ENCODE measurements around the gene ADAMTS5. TPM values are rescaled to one million over a fixed set of nuclear protein-coding genes. Genes with fewer than 3 reads are reported as not detected.

The ADAMTS5 gene
- total RNA-seq, 4 donors from 2014 or later = 4.4 to 19.0 (median 14.0) TPM

DNA sequence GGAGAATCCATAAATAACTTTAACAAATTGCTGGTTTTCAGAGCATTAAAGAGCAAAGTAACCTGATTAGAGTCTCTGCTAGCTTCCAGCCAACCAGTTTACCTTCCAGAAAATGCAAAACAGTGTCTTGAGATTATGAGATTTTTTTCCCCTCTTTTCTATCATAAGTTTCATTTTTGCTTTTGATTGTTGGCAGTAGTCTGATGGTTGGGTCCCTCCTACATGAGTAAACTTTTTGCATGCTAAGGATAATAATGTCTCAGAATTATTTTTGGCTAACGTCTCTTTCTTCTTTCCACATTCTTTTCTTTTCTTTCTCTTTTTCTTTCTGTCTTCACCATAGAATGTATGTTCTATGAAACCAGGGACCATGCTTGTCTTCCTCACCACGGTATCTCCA is 6.3 kb upstream of the ADAMTS5 start:
- Histone ChIP-seq H3K27ac (no peak overlapping the region), H3K4me3 (no peak overlapping the region), H3K27me3 (no peaks in the 10 kb centered on the region), H3K36me3 (no peaks in the 10 kb centered on the region), H3K4me1 (no peaks in the 10 kb centered on the region), H3K9me3 (no peaks in the 10 kb centered on the region)
- DNase-seq = no peak
- TF ChIP-seq POLR2A (IDR thresholded peaks at IDR 0.05) = no peak
- TF ChIP-seq, protein P1, sequence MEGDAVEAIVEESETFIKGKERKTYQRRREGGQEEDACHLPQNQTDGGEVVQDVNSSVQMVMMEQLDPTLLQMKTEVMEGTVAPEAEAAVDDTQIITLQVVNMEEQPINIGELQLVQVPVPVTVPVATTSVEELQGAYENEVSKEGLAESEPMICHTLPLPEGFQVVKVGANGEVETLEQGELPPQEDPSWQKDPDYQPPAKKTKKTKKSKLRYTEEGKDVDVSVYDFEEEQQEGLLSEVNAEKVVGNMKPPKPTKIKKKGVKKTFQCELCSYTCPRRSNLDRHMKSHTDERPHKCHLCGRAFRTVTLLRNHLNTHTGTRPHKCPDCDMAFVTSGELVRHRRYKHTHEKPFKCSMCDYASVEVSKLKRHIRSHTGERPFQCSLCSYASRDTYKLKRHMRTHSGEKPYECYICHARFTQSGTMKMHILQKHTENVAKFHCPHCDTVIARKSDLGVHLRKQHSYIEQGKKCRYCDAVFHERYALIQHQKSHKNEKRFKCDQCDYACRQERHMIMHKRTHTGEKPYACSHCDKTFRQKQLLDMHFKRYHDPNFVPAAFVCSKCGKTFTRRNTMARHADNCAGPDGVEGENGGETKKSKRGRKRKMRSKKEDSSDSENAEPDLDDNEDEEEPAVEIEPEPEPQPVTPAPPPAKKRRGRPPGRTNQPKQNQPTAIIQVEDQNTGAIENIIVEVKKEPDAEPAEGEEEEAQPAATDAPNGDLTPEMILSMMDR (IDR thresholded peaks at IDR 0.05) = no peak

DNA sequence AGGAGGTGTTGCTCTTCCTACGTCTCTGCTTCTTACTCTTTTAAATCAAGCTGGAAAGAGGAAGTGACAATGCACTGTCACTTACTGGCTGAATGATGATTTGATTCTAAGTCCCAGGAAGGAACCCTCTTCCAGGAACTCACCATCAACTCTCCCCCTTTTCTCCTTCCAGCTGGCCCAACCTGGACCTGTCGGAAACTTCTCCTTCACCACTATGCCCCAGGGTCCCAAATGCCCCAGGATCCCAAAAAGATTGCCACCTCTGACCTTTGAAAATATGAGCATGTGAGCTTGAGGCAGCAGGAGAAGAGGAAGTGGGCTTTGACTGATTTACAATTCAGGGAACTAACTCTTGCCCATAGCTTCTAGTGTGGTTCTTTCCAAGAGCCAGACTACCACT is 5.3 kb upstream of the ADAMTS5 start:
- Histone ChIP-seq H3K9me3 (no peaks in the 10 kb centered on the region), H3K4me1 (no peaks in the 10 kb centered on the region), H3K4me3 (no peak overlapping the region), H3K27me3 (no peaks in the 10 kb centered on the region), H3K27ac (no peak overlapping the region), H3K36me3 (no peaks in the 10 kb centered on the region)
- DNase-seq = no peak
- TF ChIP-seq POLR2A (IDR thresholded peaks at IDR 0.05) = no peak
- TF ChIP-seq, protein P1 (IDR thresholded peaks at IDR 0.05) = no peak

DNA sequence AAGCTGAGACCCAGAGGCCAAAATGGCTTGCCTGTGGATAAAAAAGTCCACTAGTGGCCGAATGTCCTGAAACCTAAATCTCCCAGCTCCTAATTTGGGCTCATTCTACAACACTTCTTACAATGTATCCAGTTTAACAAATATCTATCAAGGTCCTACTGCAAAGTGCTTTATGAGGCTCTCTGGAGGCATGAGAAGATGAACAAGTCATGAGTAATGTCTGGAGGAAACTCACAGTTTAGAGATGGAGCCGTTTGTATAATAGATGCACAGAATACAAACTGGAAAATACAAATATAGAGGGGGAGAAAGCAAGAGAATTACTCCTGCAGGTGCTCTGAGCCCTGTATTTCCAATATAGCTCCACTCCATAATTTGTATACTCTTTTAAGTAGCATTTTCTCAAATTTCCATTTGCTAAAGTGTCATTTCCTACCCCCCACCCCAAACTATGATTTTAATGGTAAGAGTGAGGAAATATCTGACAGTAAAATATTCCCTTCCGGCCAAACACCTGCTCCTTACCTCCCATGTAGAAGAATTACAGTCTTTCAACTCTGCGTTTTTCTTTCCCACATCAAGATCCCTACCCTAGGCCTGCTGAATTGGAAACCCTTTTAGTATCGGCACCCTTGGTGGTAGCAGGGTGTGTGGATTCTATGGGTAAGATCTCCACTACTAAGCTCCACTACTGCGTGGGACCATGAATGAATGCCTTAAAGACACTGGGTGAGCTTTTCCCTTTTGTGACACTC is 3.3 kb upstream of the ADAMTS5 start:
- no peaks in the 10 kb centered on the region for H3K9me3 ChIP-seq
- H3K36me3 ChIP-seq = no peaks in the 10 kb centered on the region
- no peaks in the 10 kb centered on the region for H3K27me3 ChIP-seq
- H3K4me3 ChIP-seq = no peak overlapping the region
- no peaks in the 10 kb centered on the region for H3K4me1 ChIP-seq
- H3K27ac ChIP-seq = no peak overlapping the region
- TF ChIP-seq, protein P1 (IDR thresholded peaks at IDR 0.05) = no peak
- TF ChIP-seq POLR2A (IDR thresholded peaks at IDR 0.05) = no peak
- DNase-seq = no peak

DNA sequence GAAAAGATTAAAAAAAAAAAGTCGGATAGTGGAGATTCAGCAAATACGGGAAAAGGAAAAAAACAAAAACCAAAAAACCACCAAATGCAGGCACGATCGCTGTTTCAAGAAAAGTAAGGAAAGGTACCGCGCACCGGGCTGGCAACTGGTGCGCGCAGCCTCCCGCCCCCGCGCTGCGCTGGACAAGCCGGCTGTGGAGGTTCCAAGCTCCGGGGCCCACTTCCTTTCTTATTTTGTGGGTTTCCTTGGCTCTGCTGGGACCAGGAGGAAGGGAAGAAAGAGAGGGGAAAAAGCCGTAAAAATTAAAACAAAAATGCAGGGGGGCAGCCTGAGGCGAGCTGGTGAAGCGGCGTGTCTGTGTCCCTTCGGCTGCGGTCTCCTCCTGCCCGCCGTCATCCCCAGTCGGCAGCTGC is 233 bp downstream of the ADAMTS5 start:
- Histone ChIP-seq H3K4me3 (peak overlapping the region; percentile 25 to 61 (median 40)), H3K4me1 (no peaks in the 10 kb centered on the region), H3K27me3 (no peaks in the 10 kb centered on the region), H3K9me3 (no peaks in the 10 kb centered on the region), H3K36me3 (no peaks in the 10 kb centered on the region), H3K27ac (peak overlapping the region; percentile 11 to 86 (median 68))
- DNase-seq = no peak
- TF ChIP-seq POLR2A (IDR thresholded peaks at IDR 0.05) = peak in 1 of 2 donors; percentile 21
- TF ChIP-seq, protein P1 (IDR thresholded peaks at IDR 0.05) = no peak

DNA sequence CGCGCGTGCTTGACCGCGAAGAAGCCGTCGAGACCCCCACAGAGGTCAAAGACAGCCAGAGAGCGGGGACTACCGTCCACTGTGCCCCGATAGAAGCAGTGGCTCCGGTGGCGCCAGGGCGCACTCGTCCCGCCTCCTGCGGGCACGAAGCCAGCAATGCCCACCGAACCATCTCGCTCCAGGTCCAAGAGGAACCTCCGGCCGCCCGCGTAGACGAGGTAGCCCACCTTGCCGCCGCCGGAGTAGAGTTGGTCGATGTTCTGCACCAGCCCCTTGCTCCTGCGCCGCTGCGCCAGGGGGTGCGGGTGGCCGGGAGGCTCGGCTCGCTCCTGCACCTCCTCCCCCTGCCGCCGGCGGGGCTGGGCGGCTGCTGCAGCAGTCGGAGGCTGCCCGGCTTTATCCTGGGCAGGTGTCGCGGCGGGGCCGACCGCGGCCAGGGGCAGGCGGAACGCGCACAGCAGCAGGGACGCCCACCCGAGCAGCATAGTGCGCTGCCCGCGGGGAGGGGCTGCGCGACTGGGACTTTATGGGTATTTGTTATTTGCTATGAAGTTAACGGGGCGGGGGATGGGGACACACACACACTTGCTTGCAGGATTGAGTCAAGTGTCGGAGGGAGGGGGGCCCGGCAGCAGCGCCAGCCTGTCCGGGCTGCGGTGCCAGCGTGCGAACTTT is 844 bp downstream of the ADAMTS5 start:
- H3K4me3 ChIP-seq = peak overlapping the region; percentile 25 to 61 (median 40)
- peak in 1 of 3 donors; percentile 44 for DNase-seq
- H3K9me3 ChIP-seq = no peaks in the 10 kb centered on the region
- H3K27me3 ChIP-seq = no peaks in the 10 kb centered on the region
- TF ChIP-seq POLR2A (IDR thresholded peaks at IDR 0.05) = no peak
- TF ChIP-seq, protein P1 (IDR thresholded peaks at IDR 0.05) = no peak
- no peaks in the 10 kb centered on the region for H3K36me3 ChIP-seq
- peak overlapping the region; percentile 52 to 86 (median 68) for H3K27ac ChIP-seq
- no peaks in the 10 kb centered on the region for H3K4me1 ChIP-seq

All from Peyer's patch (tissue), 4 donors.